Measurements from ENCODE around the gene RABGEF1. TPM values are rescaled to one million over a fixed set of nuclear protein-coding genes. Genes with fewer than 3 reads are reported as not detected.
"Not testable (repeated sequence)": the region's sequence is repeated elsewhere in the genome, so short reads cannot be mapped to it uniquely, and the experiment has no call there.

RABGEF1 gene
- total RNA-seq, 1 donor from 2014 or later: 33.2 TPM

- peaks cover 15% of the 10 kb centered on the region for H3K36me3 Mint-ChIP-seq (ENCODE audit: low read depth, unreplicated experiment)
- no peak overlapping the region for H2AFZ ChIP-seq (ENCODE audit: low read depth, low read length)
- no peak overlapping the region for H3K27ac ChIP-seq (ENCODE audit: low read depth, low read length)
- no peaks in the 10 kb centered on the region for H3K27me3 Mint-ChIP-seq (ENCODE audit: low read depth, unreplicated experiment)
- TF ChIP-seq, protein P1, sequence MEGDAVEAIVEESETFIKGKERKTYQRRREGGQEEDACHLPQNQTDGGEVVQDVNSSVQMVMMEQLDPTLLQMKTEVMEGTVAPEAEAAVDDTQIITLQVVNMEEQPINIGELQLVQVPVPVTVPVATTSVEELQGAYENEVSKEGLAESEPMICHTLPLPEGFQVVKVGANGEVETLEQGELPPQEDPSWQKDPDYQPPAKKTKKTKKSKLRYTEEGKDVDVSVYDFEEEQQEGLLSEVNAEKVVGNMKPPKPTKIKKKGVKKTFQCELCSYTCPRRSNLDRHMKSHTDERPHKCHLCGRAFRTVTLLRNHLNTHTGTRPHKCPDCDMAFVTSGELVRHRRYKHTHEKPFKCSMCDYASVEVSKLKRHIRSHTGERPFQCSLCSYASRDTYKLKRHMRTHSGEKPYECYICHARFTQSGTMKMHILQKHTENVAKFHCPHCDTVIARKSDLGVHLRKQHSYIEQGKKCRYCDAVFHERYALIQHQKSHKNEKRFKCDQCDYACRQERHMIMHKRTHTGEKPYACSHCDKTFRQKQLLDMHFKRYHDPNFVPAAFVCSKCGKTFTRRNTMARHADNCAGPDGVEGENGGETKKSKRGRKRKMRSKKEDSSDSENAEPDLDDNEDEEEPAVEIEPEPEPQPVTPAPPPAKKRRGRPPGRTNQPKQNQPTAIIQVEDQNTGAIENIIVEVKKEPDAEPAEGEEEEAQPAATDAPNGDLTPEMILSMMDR (IDR thresholded peaks at IDR 0.05; ENCODE audit: insufficient read depth, low read depth, low read length): no peak
- TF ChIP-seq EZH2 (IDR thresholded peaks at IDR 0.05; ENCODE audit: insufficient read depth, low read length): no peak
- peaks cover 9% of the 10 kb centered on the region for H3K9me3 Mint-ChIP-seq (ENCODE audit: unreplicated experiment)
- peak overlapping the region; percentile 79 for H3K4me3 ChIP-seq (ENCODE audit: insufficient read depth, low read depth, low read length)
- H3K36me3 ChIP-seq (ENCODE audit: insufficient read depth, low read length): no peaks in the 10 kb centered on the region
- no peaks in the 10 kb centered on the region for H3K27me3 ChIP-seq (ENCODE audit: insufficient read depth, low read length)
- peaks cover 56% of the 10 kb centered on the region for H3K79me2 ChIP-seq (ENCODE audit: insufficient read depth, low read length)
- H3K4me3 Mint-ChIP-seq (ENCODE audit: unreplicated experiment): peak overlapping the region; percentile 93
- H3K4me1 ChIP-seq (ENCODE audit: insufficient read depth, low read length): peaks cover 10% of the 10 kb centered on the region
- no peak for DNase-seq (ENCODE audit: low read depth)
- peak overlapping the region; percentile 96 for H3K9ac ChIP-seq (ENCODE audit: low read length)
- H3K4me1 Mint-ChIP-seq (ENCODE audit: low read depth, unreplicated experiment): peaks cover 7% of the 10 kb centered on the region
- no peak for FAIRE-seq
- no peak overlapping the region for H3K27ac Mint-ChIP-seq (ENCODE audit: unreplicated experiment)
- H4K20me1 ChIP-seq (ENCODE audit: insufficient read depth, low read length): peaks cover 17% of the 10 kb centered on the region
- H3K4me2 ChIP-seq (ENCODE audit: low read length): peak overlapping the region; percentile 85
- H3K9me3 ChIP-seq (ENCODE audit: insufficient read depth, low read depth, low read length): no peaks in the 10 kb centered on the region
Measured at GRCh38 chr7:66739477-66739876, 1.1 kb upstream of the RABGEF1 start.

- peak overlapping the region; percentile 79 for H3K4me3 ChIP-seq (ENCODE audit: insufficient read depth, low read depth, low read length)
- H3K27ac ChIP-seq (ENCODE audit: low read depth, low read length): peak overlapping the region; percentile 94
Measured at GRCh38 chr7:66739953-66740301, 606 bp upstream of the RABGEF1 start.

DNA sequence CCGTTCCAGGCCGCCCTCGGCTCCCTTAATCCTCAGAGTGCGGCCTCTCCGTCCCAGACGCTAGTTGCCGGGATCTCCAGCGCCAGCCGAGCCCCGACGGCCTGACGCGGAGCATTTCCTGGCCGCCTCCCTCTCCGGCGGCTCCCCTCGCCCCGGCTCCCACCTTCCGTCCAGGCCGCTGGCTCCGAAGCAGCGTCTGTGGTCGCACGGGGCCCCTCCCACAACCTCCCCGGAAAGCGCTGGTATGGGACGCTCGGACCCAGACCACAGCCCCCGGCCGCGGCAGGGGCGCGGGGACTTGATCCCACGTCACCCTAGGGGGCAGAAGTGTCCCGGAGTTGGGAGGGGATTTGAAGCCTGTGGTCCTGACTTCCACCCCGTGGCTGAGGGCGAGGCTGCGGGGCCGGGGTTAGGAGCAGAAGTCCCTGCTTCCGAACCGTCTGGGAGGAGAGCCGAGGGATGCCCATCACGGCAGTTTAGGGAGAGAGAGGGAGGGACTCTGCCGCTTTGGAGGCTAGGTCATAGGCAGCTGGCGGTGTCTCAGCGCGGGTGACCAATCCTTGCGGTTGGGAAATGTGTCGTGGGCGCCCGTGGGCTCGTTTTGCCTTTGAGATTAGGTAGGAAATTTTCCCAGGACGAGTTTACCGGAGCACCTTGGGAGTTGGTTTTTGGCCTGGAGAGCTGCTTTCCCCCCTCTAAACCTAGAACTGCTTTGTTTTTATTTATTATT is 612 bp downstream of the RABGEF1 start:
- H3K27me3 Mint-ChIP-seq (ENCODE audit: low read depth, unreplicated experiment); H3K4me1 ChIP-seq (ENCODE audit: insufficient read depth, low read length); FAIRE-seq; H3K36me3 ChIP-seq (ENCODE audit: insufficient read depth, low read length); H3K4me1 Mint-ChIP-seq (ENCODE audit: low read depth, unreplicated experiment); H3K27me3 ChIP-seq (ENCODE audit: insufficient read depth, low read length); H3K9me3 Mint-ChIP-seq (ENCODE audit: unreplicated experiment); H3K9me3 ChIP-seq (ENCODE audit: insufficient read depth, low read depth, low read length); H3K36me3 Mint-ChIP-seq (ENCODE audit: low read depth, unreplicated experiment): not testable (repeated sequence)
- Histone ChIP-seq H3K4me2 (ENCODE audit: low read length) (peak overlapping the region; percentile 85), H3K9ac (ENCODE audit: low read length) (peak overlapping the region; percentile 96), H3K4me3 (ENCODE audit: insufficient read depth, low read depth, low read length) (peak overlapping the region; percentile 79), H2AFZ (ENCODE audit: low read depth, low read length) (peak overlapping the region; percentile 62), H3K79me2 (ENCODE audit: insufficient read depth, low read length) (peaks cover 73% of the 10 kb centered on the region), H4K20me1 (ENCODE audit: insufficient read depth, low read length) (peaks cover 26% of the 10 kb centered on the region), H3K27ac (ENCODE audit: low read depth, low read length) (peak overlapping the region; percentile 94)
- H3K4me3 Mint-ChIP-seq (ENCODE audit: unreplicated experiment): peak overlapping the region; percentile 94
- DNase-seq (ENCODE audit: low read depth): peak; percentile 29
- H3K27ac Mint-ChIP-seq (ENCODE audit: unreplicated experiment): peak overlapping the region; percentile 97

More at GRCh38 chr7:66739953-66740301, 606 bp upstream of the RABGEF1 start:
- Mint-ChIP-seq H3K27me3 (ENCODE audit: low read depth, unreplicated experiment) (no peaks in the 10 kb centered on the region), H3K9me3 (ENCODE audit: unreplicated experiment) (peaks cover 9% of the 10 kb centered on the region), H3K4me3 (ENCODE audit: unreplicated experiment) (peak overlapping the region; percentile 93), H3K4me1 (ENCODE audit: low read depth, unreplicated experiment) (peaks cover 7% of the 10 kb centered on the region), H3K27ac (ENCODE audit: unreplicated experiment) (peak overlapping the region; percentile 89), H3K36me3 (ENCODE audit: low read depth, unreplicated experiment) (peaks cover 13% of the 10 kb centered on the region)
- H3K9me3 ChIP-seq (ENCODE audit: insufficient read depth, low read depth, low read length): no peaks in the 10 kb centered on the region
- H3K27me3 ChIP-seq (ENCODE audit: insufficient read depth, low read length): no peaks in the 10 kb centered on the region
- peaks cover 61% of the 10 kb centered on the region for H3K79me2 ChIP-seq (ENCODE audit: insufficient read depth, low read length)
- H3K36me3 ChIP-seq (ENCODE audit: insufficient read depth, low read length): no peaks in the 10 kb centered on the region
- no peak for FAIRE-seq
- no peak for DNase-seq (ENCODE audit: low read depth)
- H2AFZ ChIP-seq (ENCODE audit: low read depth, low read length): peak overlapping the region; percentile 85
- H4K20me1 ChIP-seq (ENCODE audit: insufficient read depth, low read length): peaks cover 17% of the 10 kb centered on the region
- peak overlapping the region; percentile 96 for H3K9ac ChIP-seq (ENCODE audit: low read length)
- TF ChIP-seq, protein P1 (IDR thresholded peaks at IDR 0.05; ENCODE audit: insufficient read depth, low read depth, low read length): no peak
- TF ChIP-seq EZH2 (IDR thresholded peaks at IDR 0.05; ENCODE audit: insufficient read depth, low read length): no peak
- H3K4me2 ChIP-seq (ENCODE audit: low read length): peak overlapping the region; percentile 85
- peaks cover 10% of the 10 kb centered on the region for H3K4me1 ChIP-seq (ENCODE audit: insufficient read depth, low read length)

Measured in astrocyte (in vitro differentiated cells and primary cell).